ENCODE results near the gene TRABD2A.

TRABD2A gene

DNA sequence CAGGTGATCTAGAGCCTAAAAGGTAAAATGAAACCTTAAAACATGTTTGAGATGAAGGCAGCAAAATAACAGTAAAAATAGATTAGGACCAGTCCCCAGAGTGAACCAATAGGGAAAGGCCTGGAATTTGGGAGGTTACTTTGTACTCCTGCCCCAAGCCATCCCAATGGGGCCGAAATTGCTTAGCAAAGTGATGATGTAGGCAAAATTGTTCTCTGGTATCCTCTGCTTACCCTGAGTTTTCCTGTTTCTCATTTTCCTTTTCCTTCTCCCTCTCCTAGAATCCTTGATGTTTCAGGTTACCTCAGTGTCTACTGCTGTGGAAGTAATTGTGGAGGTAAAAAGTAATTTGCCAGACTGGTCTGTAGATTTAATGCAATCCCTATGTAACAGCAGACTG is 92.9 kb downstream of the TRABD2A start:
- Histone ChIP-seq H3K4me3 (replicated peaks; ENCODE audit: insufficient read depth, low read length) (no peak overlapping the region), H3K27ac (replicated peaks) (no peak overlapping the region), H3K27me3 (ENCODE audit: insufficient read depth, poor library complexity, severe bottlenecking) (no peaks in the 10 kb centered on the region)
- no peak for TF ChIP-seq REST (IDR thresholded peaks at IDR 0.05; ENCODE audit: insufficient replicate concordance, low read depth)
- TF ChIP-seq CTCF (IDR thresholded peaks at IDR 0.05; ENCODE audit: insufficient read depth, low read length) = no peak
- no peak for TF ChIP-seq SPI1 (IDR thresholded peaks at IDR 0.05; ENCODE audit: borderline replicate concordance, low read depth)
- no peak for TF ChIP-seq POLR2AphosphoS5 (IDR thresholded peaks at IDR 0.05; ENCODE audit: low read depth)
- TF ChIP-seq GABPA (IDR thresholded peaks at IDR 0.05; ENCODE audit: low read depth) = no peak
- no peak for DNase-seq (ENCODE audit: low read depth in 1 of 2, low spot score in 1 of 2)

DNA sequence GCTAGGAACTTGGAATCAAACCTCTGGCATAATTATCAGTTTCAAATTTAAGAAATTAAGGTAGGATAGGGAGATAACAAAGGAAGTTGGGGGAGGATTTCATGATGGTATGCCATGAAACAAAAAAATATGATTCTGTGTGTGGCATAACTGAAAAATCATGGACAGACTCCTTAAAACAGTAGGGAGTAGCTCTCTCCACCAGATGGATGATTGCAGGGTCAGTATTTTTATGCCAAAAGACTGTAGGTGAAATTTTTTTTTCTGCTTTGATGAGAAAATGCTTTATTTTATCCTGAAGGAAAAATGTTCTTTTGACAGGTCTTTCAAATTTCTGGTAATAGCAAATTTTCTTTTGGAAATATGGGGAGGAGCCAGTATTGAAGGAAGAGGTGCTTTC is 94.3 kb downstream of the TRABD2A start:
- Histone ChIP-seq H3K4me3 (replicated peaks; ENCODE audit: insufficient read depth, low read length) (no peak overlapping the region), H3K27me3 (ENCODE audit: insufficient read depth, poor library complexity, severe bottlenecking) (no peaks in the 10 kb centered on the region), H3K27ac (replicated peaks) (no peak overlapping the region)
- no peak for DNase-seq (ENCODE audit: low read depth in 1 of 2, low spot score in 1 of 2)
- TF ChIP-seq SPI1 (IDR thresholded peaks at IDR 0.05; ENCODE audit: borderline replicate concordance, low read depth) = no peak
- TF ChIP-seq POLR2AphosphoS5 (IDR thresholded peaks at IDR 0.05; ENCODE audit: low read depth) = no peak
- TF ChIP-seq GABPA (IDR thresholded peaks at IDR 0.05; ENCODE audit: low read depth) = no peak
- TF ChIP-seq CTCF (IDR thresholded peaks at IDR 0.05; ENCODE audit: insufficient read depth, low read length) = no peak
- TF ChIP-seq REST (IDR thresholded peaks at IDR 0.05; ENCODE audit: insufficient replicate concordance, low read depth) = no peak

DNA sequence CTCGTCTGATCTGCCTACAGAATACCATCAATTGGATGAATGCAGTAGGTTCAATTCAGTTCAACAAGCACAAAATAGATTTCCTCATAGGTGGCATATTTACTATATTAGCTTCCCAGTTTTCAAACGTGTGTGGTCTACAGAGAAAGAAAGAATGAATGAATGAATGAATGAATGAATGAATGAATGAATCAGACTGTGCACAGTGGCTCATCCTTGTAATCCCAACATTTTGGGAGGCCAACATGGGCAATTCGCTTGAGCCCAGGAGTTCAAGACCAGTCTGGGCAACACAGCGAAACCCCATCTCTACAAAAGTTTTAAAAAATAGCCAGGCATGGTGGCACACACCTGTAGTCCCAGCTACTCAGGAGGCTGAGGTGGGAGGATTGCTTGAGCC is 94.9 kb downstream of the TRABD2A start:
- no peak for TF ChIP-seq POLR2AphosphoS5 (IDR thresholded peaks at IDR 0.05; ENCODE audit: low read depth)
- no peak for TF ChIP-seq SPI1 (IDR thresholded peaks at IDR 0.05; ENCODE audit: borderline replicate concordance, low read depth)
- TF ChIP-seq GABPA (IDR thresholded peaks at IDR 0.05; ENCODE audit: low read depth) = no peak
- TF ChIP-seq REST (IDR thresholded peaks at IDR 0.05; ENCODE audit: insufficient replicate concordance, low read depth) = no peak
- TF ChIP-seq CTCF (IDR thresholded peaks at IDR 0.05; ENCODE audit: insufficient read depth, low read length) = no peak
- H3K27ac ChIP-seq (replicated peaks) = no peak overlapping the region

More for the DNA sequence above, 94.9 kb downstream of the TRABD2A start:
- no peak for DNase-seq (ENCODE audit: low read depth in 1 of 2, low spot score in 1 of 2)
- H3K4me3 ChIP-seq (replicated peaks; ENCODE audit: insufficient read depth, low read length) = no peak overlapping the region
- H3K27me3 ChIP-seq (ENCODE audit: insufficient read depth, poor library complexity, severe bottlenecking) = no peaks in the 10 kb centered on the region
